ENCODE data around the gene HIC1.

Gene HIC1

DNA sequence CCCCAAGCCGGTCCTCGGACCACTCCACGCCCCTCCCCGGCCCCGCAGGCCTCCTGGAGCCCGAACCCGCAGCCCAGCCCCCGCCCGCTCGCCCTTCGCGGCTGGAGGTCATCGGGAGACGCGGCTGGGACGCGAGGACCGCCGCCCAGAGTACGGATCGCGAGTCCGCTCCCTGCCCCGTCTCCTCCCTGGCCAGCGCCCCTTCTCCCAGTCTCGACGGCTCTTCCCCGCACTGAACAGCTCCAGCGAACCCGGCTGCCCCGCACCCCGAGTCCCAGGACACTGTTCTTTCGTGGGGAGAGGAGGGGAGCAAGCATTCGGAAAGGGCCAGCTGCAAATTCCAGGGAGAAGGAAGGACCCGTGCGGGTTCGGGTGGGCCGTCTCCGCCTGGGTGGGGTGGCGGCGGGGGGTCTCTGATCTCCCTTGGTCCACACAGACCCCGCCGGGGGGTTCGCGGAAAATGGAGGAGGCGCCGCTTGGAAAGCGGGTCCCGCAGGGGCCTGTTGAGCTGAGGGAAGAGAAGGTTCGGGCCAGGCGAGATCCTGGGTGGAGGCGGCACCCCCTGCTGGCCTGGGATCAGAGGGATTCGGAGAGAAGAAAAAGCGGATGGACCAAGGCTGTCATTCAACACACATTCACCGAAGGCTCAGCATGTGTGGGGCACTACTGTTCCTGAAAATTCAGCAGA lies 29.1 kb upstream of the HIC1 start:
- DNase-seq, result peak; percentile 47 to 59

DNA sequence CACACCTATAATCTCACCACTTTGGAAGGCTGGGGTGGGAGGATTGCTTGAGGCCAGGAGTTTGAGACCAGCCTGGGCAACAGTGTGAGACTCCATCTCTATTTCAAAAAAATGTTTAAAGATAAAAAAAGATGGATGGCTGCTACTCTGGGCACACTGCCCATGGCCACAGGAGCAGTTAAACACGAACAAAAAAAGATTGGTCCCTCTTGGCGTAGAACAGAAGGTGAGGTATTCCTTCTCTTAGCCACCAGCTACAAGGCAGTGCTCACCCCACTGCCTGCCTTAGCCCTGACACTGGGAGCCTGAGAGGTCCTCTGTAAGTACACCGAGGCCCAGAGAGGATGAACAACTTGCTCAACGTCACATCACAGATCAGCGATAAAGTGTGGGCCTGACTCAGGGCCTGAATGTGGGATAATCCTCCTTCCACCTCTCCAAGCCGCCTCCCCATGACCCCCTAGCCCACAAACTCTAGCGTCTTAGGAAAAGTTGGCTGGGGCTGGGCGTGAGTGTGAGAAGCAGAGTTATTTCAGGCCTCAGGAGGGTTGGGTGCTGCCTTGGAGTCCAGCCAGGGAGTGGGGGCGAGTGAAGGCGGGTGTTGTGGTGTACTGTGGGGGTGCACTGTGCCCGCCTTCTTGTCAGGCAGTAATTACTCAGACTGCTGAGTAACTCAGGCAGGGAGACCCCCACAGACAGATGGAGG lies 27.2 kb upstream of the HIC1 start:
- no peak for DNase-seq

DNA sequence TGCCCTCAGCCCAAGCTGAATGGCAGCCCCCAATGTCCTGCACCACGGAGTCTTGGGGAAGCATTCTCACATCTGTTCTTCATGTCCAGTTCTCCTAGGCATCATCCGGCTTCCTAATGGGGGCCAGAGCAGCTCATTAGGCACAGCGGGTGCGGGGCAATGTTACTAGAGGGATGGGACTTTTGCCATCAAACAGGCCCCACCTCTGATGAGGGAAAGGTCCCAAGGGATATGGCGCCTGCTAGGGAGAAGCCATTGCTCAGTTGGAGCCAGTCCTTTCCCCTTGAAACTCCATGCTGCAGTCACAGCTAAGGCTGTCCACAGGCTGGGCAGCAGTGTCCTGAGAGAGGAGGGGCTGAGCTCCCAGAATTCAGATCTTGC lies 26.7 kb upstream of the HIC1 start:
- no peak for DNase-seq

DNA sequence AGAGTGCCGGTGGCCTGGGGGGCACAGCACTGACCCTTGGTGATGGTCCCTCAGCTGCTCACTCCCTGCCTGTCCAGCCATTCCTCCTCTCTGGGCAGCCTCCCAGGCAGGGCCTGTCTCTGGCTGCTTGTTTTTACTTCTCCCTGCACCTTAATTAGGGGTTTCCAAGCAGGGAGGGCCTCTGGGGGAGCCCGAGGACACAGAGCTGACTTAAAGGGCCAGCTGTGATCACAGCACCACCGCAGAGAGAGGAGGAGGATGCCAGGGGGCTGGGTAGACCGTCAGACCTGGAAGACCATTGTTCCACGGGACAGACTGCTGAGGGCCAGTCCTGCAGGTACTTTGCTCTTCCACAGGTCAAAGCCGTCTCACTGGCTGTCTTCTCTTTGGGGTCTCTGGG lies 26.2 kb upstream of the HIC1 start:
- no peak for DNase-seq

DNA sequence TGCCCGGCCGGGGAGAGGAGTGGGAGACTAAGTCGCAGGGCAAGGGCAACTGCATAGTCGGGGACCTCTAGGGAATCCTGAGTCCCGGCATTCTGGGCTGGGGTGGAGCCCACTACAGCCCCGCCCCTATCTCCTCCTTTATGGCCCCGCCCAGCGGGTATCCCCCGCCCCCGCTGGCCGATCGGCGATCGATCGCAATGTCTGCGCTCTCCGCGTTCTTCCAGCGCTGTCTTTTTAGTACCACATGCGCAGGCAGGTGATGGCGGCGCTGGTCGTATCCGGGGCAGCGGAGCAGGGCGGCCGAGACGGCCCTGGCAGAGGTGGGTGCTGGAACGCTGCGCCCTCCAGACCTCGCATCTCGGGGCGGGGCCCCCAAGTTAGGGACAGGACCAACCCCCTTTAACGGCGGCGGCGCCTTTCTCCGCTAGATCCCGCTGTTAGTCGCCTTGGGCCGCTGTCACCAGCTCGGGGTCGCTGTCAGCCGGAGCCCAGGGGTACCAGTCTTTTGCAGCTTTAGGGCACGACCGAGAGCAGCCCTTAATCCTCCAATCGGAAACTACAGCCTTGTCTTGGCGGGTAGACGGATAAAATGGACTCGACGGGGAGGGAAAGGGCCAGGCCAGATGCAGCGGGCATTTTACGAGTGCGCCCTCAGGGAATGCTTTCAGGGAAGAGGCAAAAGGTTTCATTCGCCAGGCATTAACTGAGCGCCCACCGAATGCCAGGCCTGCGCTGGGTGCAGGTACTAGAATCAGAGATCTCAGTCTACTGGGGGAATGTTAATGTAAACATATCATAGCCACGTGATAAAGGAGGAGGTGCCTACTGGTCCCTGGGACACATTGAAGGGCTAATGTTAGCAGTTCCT lies 24.8 kb upstream of the HIC1 start, which contains the start of gene DPH1:
Gene DPH1, plus strand, starts transcription at position 243 of the 868 bp plus-strand sequence. Its CDS starts 17 bp downstream, at position 260.
- DNase-seq, result peak; percentile 84 to 94

DNA sequence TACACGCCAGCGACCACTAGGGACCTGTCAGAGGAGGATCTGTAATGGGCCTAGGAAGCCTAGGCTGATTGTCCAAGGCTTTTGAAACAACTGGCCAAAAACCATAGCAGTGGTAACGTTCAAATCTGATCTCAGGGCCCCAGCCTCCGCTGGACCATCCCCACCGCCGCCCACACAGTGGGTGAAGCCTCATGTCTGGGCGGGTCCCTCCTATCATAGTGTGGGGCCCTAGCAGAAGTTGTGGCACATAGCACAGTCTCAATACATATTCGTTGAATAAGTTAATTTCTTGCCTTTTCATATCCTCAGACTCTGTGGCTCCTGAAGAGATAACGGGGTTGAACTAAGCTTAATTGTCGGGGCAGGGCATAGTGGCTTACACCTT lies 24.1 kb upstream of the HIC1 start:
- DNase-seq, result no peak

DNA sequence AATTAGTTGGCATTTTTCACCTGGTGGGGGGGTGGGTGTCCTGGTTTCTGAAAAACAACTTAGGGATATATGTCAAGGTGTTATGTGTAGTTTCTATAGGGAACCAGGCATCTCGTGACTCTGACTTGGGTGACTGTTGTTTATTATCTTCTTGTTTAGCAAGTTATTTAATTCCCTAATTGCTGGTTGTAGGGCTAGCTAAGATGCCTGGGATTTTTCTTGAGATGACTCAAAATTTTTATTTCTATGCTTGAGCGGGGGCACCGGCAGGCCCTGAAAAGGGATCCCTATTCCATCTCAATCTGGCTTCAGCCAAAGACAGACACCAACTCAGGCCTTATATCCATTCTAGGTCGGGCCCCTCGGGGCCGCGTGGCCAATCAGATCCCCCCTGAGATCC lies 21.8 kb upstream of the HIC1 start:
- no peak for DNase-seq

DNA sequence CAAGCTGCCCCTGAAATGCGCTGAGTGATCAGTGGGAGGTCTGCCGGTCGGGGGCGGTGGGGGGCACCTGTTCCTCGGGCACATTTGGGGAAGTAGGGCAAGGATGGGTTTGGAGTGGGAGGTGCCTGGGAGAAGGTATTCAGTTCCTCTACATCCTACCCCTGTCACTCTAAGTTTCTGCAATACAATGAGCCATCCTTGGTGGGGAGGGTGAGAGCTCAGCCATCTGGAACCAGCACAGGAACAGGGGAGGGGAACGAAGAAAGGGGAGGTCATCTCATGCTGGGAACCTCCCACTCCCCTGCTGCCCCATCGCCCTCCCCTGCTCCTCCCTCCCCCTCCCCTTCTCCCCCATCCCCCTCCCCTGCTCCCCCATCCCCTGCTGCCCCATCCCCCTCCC lies 20.7 kb upstream of the HIC1 start:
- no peak for DNase-seq

DNA sequence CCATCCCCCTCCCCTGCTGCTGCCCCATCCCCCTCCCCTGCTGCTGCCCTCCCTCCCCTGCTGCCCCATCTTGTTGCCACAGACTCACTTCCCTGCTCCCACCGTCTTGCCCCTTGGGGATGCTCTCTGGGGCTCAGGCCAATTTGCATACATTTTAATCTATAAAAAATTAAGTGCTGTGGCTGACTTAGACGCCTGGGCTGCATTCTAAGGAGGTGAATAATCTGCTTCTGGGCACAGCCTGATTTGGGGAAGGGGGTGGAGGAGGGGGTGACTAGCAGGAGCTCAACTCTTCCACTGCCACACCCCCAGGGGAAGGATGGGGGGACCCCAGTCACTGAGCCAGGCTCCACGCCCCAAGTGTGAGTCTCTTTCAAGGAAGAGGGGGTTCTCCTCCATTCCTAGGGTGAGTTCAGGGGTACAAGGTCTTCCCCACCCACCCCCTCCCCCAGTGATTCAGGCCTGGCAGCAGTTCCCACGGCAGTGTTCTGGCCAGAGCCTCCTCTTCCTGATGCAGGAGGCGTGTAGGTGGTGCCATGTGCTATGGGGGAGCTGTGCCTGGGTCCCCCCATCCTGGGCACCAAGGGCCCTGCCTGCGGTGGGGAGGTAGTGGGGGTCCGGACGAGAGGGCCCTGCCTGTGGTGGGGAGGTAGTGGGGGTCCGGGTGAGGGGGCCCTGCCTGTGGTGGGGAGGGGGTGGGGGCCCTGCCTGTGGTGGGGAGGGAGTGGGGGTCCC lies 19.9 kb upstream of the HIC1 start:
- DNase-seq, result no peak

DNA sequence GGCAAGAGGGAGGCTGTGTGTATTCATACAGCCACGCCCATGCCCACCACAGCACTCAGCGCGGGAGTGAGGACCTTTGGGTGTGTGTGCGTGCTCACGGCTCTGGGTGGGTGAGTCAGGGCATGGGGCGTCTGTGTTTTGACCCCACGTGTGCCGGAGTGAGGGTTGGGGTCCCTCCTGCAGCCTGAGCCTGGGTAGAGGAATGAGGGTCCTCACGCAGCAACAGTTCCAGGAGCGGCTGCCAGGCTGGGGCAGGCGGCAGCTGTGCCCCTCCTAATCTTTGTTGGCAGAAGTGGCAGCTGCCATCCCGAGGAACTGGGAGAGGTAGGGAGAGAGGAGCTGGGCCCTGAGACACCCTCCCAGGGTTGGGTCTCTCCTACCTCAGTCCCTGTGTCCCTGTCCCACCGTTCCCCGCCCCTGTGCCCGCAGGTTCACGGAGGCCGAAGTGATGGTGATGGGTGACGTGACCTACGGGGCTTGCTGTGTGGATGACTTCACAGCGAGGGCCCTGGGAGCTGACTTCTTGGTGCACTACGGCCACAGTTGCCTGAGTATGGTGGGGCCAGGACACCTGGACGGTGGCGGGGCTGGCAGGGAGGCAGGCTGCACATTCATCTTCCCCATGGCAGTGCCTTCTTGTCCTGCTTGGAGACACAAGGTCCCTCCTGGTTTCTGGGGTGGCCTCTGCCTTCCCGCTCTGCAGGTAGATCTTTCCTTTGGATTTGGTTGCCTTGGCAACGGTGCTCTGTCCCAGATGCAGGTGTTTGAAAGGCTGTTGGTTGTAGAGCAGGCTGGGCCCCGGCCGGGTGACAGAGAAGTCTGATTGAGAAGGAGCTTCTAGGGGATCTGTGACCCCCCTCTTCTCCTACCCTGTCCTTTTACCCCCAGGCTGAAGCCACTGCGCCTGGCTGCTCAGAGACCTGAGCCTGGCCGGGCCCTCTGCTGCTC lies 19.1 kb upstream of the HIC1 start:
- DNase-seq, result no peak

DNA sequence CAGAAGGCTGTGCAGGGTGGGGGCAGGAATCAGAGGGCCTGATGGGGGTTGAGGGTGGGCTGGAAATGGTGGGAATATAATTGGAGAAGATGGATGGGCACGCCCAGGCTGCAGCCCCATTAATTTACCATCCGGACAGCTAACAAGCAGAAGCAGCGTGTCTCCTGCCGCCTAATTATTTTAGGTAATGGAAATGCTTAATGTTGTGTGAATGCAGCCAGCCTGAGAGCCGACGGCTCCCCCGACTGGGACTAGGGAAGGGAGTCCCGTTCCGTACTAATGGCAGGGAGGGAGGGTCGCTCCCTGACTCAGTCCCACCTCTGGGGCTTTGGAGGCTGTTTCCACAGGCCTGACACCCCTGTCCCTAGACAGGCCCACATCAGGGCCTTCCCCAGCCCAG lies 17.7 kb upstream of the HIC1 start:
- no peak for DNase-seq

DNA sequence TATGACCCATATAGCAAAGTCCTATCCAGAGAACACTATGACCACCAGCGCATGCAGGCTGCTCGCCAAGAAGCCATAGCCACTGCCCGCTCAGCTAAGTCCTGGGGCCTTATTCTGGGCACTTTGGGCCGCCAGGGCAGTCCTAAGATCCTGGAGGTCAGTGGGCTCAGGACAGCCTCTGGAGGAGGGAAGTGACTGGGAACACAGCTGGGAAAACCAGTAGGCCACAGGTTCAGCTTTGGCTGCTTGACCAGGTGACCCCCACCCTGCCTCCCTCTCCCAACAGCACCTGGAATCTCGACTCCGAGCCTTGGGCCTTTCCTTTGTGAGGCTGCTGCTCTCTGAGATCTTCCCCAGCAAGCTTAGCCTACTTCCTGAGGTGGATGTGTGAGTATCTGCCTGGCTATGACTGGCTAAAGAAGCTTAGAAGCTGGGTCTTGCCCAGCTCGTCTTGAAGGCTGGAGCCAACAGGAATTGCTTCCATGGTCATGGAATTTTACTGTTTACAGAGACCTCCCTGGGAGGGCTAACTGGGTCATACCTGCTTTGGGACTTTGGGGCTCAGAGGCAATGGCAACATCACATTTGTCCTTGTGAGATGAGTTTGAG lies 14.6 kb upstream of the HIC1 start:
- no peak for DNase-seq

DNA sequence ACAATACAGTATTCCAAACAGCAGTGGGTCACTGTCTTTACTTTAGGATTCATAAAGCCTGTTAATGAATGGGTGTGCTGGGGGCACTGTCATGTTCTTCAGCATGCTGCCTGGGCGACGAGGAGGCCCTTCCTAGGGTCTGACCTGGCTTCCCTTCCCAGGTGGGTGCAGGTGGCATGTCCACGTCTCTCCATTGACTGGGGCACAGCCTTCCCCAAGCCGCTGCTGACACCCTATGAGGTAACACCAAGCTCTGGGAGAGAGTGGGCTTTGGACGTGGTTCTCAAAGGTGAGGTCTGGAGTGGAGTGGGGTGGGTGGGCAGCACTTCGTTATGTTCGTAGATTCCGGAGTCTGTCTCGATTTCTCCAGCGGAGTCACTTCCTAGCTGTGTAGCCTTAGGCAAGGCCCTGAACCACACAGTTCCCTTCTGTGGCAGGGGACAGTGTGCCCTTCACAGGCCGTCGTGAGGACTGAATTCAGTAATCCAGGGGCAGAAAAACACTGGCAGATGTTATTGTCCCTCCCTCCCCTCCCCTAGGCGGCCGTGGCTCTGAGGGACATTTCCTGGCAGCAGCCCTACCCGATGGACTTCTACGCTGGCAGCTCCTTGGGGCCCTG lies 13.9 kb upstream of the HIC1 start:
- DNase-seq, result no peak

DNA sequence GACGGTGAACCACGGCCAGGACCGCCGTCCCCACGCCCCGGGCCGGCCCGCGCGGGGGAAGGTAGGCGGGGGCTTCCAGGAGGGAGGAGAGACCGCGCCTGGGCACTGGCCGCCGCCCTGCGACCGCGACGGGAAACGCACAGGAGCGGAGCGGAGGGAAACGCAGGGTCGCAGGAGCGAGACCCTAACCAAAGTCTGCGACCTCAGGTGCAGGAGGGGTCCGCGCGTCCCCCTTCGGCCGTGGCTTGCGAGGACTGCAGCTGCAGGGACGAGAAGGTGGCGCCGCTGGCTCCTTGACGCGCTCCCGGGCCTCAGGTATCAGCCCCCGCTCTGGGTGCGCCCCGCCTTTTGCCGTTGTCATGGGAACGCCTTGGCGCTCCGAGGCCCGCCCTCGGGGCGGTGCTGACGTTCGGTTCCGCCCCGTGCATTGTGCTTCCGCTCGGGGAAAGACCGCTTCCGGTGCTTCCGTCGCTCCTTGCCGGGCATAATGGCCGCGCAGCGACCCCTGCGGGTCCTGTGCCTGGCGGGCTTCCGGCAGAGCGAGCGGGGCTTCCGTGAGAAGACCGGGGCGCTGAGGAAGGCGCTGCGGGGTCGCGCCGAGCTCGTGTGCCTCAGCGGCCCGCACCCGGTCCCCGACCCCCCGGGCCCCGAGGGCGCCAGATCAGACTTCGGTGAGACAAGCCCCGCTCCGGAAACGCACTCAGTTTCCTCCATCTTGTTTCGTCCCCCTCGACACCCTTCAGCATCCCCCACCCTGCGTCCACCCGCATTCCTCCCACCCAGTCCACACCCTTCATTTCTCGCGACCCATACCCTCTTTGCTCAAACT lies 13.1 kb upstream of the HIC1 start, which contains the start of gene OVCA2:
Gene OVCA2, plus strand, starts transcription at position 462 of the 829 bp plus-strand sequence. Its CDS starts 26 bp downstream, at position 488.
- DNase-seq, result peak; percentile 88 to 95

DNA sequence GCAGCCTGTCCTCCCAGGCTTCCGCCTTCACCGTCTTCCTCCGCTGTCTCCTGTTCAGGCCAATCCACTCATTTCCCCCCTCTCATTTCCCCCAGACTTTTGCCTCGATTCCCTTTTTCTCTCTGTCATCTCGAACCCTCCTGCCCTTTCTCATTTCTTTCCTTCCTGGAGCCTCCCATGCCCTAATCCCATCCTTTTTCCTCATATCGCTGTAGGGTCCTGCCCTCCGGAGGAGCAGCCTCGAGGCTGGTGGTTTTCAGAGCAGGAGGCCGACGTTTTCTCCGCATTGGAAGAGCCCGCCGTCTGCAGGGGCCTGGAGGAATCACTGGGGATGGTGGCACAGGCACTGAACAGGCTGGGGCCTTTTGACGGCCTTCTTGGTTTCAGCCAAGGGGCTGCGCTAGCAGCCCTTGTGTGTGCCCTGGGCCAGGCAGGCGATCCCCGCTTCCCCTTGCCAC lies 12.5 kb upstream of the HIC1 start:
- no peak for DNase-seq

DNA sequence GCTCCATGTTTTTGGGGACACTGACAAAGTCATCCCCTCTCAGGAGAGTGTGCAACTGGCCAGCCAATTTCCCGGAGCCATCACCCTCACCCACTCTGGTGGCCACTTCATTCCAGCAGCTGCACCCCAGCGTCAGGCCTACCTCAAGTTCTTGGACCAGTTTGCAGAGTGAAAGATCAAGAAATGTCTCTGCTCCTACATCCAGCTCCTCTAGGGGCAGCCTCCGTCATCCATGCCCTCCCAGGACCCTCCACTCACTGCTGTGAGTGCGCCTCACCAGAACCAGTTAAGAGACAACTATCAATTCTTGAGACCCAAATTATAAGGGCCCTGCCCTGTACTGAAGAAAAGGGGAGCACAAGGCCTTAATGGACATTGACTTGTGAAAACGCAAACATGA lies 12.0 kb upstream of the HIC1 start:
- no peak for DNase-seq

DNA sequence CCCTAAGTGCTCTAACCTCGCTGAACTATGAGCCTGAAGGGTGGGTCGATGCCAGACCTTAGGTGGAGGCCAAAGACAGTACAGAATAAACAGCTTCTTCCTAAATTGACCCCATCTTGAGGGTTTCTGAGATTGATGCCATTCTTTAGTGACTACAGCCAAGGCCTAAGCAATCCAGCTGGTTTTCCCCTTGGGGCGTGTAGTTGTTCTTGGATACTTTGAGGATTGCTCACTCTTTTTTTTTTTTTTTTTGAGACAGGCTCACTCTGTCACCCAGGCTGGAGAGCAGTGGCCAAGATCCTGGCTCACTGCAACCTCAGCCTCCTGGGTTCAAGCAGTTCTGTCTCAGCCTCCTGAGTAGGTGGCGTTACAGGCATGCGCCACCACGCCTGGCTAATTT lies 11.1 kb upstream of the HIC1 start:
- DNase-seq, result no peak

DNA sequence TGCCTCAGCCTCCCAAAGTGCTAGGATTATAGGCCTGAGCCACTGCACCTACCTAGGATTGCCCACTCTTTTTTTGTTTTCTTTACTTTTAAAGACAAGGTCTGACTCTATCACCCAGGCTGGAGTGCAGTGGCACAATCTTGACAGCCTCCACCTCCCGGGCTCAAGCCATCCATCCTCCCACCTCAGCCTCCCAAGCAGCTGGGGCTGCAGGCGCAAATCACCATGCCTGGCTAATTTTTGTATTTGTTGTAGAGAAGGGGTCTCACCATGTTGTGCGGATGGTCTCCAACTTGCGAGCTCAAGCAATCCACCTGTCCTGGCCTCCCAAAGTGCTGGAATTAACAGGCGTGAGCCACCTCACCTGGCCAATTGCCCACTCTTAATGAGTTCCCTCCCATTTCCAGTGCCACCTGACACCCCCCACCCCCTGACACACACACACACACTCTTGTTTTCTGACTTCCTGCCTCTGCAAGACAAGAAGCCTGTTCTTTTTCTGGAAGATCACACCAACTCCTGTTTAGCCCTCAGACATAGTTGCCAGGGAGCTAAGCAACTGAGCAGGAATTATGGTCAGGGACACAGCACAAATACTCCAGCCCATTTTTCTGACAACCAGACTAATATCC lies 10.5 kb upstream of the HIC1 start:
- no peak for DNase-seq

DNA sequence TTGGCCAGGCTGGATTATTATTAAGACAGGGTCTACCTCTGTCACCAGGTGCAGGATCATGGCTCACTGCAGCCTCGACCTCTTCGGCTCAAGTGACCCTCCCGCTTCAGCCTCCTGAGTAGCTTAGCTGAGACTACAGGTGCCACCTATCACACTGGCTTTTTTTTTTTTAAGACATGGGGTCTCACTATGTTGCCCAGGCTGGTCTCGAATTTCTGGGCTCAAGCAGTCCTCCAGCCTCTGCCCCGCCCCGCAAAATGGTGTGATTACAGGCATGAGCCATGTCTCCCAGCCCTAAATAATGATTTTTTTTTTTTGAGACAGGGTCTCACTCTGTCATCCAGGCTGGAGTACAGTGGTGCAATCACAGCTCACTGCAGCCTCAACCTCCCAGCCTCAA lies 7.3 kb upstream of the HIC1 start:
- DNase-seq, result no peak
